ENCODE data around the gene PDLIM1.

GRCh38 chr10:95247200-95247880 is 43.5 kb downstream of the PDLIM1 start:
- TF ChIP-seq POLR2A (IDR thresholded peaks at IDR 0.05) (no peak), CTCF (IDR thresholded peaks at IDR 0.05) (no peak)
